ENCODE data around the gene TMCC1.
"Not testable (repeated sequence)": the region's sequence is repeated elsewhere in the genome, so short reads cannot be mapped to it uniquely, and the experiment has no call there.

TMCC1 gene

GRCh38 chr3:129699612-129700011 lies 193.9 kb downstream of the TMCC1 start:
- no peak for DNase-seq (ENCODE audit: low read depth)
- no peak overlapping the region for H3K4me3 ChIP-seq (ENCODE audit: low read depth, low read length)

GRCh38 chr3:129699199-129699598 lies 194.3 kb downstream of the TMCC1 start:
- H3K4me3 ChIP-seq (ENCODE audit: low read depth, low read length), result no peak overlapping the region

GRCh38 chr3:129697229-129697969 lies 196.1 kb downstream of the TMCC1 start:
- no peak overlapping the region for H3K4me3 ChIP-seq (ENCODE audit: low read depth, low read length)
- DNase-seq (ENCODE audit: low read depth), result no peak

More at GRCh38 chr3:129699199-129699598, 194.3 kb downstream of the TMCC1 start:
- DNase-seq (ENCODE audit: low read depth), result no peak

GRCh38 chr3:129696430-129696829 lies 197.1 kb downstream of the TMCC1 start:
- not testable (repeated sequence) for H3K4me3 ChIP-seq (ENCODE audit: low read depth, low read length); DNase-seq (ENCODE audit: low read depth)

GRCh38 chr3:129695230-129695629 lies 198.3 kb downstream of the TMCC1 start:
- DNase-seq (ENCODE audit: low read depth), result peak; percentile 46
- H3K4me3 ChIP-seq (ENCODE audit: low read depth, low read length), result no peak overlapping the region

- no peak overlapping the region for H3K4me3 ChIP-seq (ENCODE audit: low read depth, low read length)
- no peak for DNase-seq (ENCODE audit: low read depth)
Measured at GRCh38 chr3:129694228-129694627, 199.3 kb downstream of the TMCC1 start.

- H3K4me3 ChIP-seq (ENCODE audit: low read depth, low read length), result no peak overlapping the region
- no peak for DNase-seq (ENCODE audit: low read depth)
Measured at GRCh38 chr3:129692743-129693142, 200.8 kb downstream of the TMCC1 start.

GRCh38 chr3:129690963-129691362 lies 202.5 kb downstream of the TMCC1 start:
- DNase-seq (ENCODE audit: low read depth), result no peak
- no peak overlapping the region for H3K4me3 ChIP-seq (ENCODE audit: low read depth, low read length)

- no peak overlapping the region for H3K4me3 ChIP-seq (ENCODE audit: low read depth, low read length)
- DNase-seq (ENCODE audit: low read depth), result peak; percentile 39
Measured at GRCh38 chr3:129690406-129690805, 203.1 kb downstream of the TMCC1 start.

- no peak for DNase-seq (ENCODE audit: low read depth)
- H3K4me3 ChIP-seq (ENCODE audit: low read depth, low read length), result no peak overlapping the region
Measured at GRCh38 chr3:129689036-129689435, 204.5 kb downstream of the TMCC1 start.

GRCh38 chr3:129688271-129688895 lies 205.1 kb downstream of the TMCC1 start:
- H3K4me3 ChIP-seq (ENCODE audit: low read depth, low read length), result peak overlapping the region; percentile 27
- peak; percentile 29 for DNase-seq (ENCODE audit: low read depth)

- no peak for DNase-seq (ENCODE audit: low read depth)
- no peak overlapping the region for H3K4me3 ChIP-seq (ENCODE audit: low read depth, low read length)
Measured at GRCh38 chr3:129687586-129688125, 205.9 kb downstream of the TMCC1 start.

- no peak for DNase-seq (ENCODE audit: low read depth)
Measured at GRCh38 chr3:129686941-129687340, 206.6 kb downstream of the TMCC1 start.

GRCh38 chr3:129684270-129684669 lies 209.2 kb downstream of the TMCC1 start:
- no peak for DNase-seq (ENCODE audit: low read depth)
- no peak overlapping the region for H3K4me3 ChIP-seq (ENCODE audit: low read depth, low read length)

More at GRCh38 chr3:129686941-129687340, 206.6 kb downstream of the TMCC1 start:
- H3K4me3 ChIP-seq (ENCODE audit: low read depth, low read length), result no peak overlapping the region

- no peak for DNase-seq (ENCODE audit: low read depth)
- H3K4me3 ChIP-seq (ENCODE audit: low read depth, low read length), result no peak overlapping the region
Measured at GRCh38 chr3:129683201-129683600, 210.3 kb downstream of the TMCC1 start.

GRCh38 chr3:129676985-129677384 lies 216.5 kb downstream of the TMCC1 start:
- no peak for DNase-seq (ENCODE audit: low read depth)
- no peak overlapping the region for H3K4me3 ChIP-seq (ENCODE audit: low read depth, low read length)

- not testable (repeated sequence) for H3K4me3 ChIP-seq (ENCODE audit: low read depth, low read length); DNase-seq (ENCODE audit: low read depth)
Measured at GRCh38 chr3:129674798-129675123, 218.8 kb downstream of the TMCC1 start.

GRCh38 chr3:129673897-129674797 lies 219.4 kb downstream of the TMCC1 start:
- DNase-seq (ENCODE audit: low read depth), result no peak
- no peak overlapping the region for H3K4me3 ChIP-seq (ENCODE audit: low read depth, low read length)

GRCh38 chr3:129673012-129673411 lies 220.5 kb downstream of the TMCC1 start:
- no peak for DNase-seq (ENCODE audit: low read depth)
- no peak overlapping the region for H3K4me3 ChIP-seq (ENCODE audit: low read depth, low read length)

- no peak overlapping the region for H3K4me3 ChIP-seq (ENCODE audit: low read depth, low read length)
- DNase-seq (ENCODE audit: low read depth), result no peak
Measured at GRCh38 chr3:129672412-129672811, 221.1 kb downstream of the TMCC1 start.
